Amygdala (tissue), 56 donors: ENCODE data around the gene FAM83E.
"Not testable (repeated sequence)": the region's sequence is repeated elsewhere in the genome, so short reads cannot be mapped to it uniquely, and the experiment has no call there.

ENCODE experiments used
- DNase-seq, 56 donors: peaks; one replicate each; lab custom pipeline; 2025; lab: John Stamatoyannopoulos, UW

The FAM83E gene

DNA sequence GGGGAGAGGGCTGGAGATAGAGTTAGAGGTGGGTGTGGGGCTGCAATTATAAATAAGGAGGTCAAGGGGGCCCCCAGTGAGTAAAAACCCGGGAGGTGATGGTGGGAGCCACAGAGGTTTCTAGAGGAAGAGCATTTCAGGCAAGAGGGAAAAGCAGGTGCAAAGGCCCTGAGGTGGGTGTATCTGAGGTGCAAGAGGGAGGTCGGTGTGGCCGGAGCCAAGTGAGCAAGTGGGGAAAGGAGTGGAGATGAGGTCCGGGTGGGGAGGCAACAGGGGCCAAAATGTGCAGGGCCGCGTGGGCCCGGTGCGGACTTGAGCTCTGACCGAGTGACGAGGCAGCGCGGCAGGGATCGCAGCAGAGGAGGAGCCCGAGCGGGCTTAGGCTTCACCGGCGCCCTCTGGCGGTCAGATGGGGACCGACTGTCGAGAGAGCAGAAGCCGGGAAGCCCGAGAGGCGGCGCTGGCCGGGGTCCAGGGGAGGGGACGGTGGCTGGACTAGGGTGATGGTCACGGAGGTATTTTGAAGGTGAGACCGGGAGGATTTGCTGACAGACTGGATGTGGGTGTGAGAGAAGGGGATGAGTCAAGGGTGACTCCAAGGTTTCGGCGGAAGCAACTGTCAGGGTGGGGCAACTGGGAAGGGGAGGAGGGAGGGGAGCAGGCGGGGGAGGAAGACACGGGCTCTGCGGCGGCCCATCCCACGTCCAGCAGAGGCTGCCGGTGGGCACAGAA is 26.0 kb downstream of the FAM83E start:
- DNase-seq, result peak in 54 of 56 donors; percentile 9 to 96 (median 64)

DNA sequence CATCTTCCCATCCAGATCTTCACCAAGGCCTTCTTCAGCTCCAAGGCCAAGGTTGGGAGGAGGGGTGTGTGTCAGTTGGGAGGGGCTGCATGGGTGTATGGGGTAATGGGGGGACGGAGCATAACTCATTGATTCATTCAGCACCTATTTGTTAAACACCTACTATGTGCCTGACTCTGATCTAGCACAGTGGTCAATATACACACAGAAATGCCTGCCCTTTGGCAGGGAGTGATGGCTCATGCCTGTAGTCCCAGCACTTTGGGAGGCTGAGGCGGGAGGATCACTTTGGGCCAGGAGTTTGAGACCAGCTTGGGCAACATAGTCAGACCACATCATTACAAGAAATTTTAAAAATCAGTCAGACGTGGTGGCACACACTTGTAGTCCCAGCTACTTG is 27.5 kb downstream of the FAM83E start:
- no peak for DNase-seq

DNA sequence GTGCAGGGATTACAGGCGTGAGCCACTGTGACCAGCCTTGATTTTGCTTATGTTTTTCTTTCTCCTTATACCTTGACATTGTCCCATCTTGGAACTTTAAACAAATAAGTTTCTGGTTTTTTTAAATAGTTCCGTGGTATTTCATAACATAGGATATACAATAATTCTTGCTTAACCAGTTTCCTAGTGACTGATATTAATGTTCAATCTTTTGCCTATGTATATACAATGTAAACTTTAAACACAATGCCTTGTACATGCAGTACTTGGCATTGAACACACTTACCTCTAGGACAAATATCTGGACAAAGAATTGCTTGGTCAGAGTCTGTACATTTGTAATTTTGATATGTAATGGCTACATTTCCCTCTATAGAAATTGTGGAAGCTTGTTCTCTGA is 32.7 kb downstream of the FAM83E start:
- no peak for DNase-seq

DNA sequence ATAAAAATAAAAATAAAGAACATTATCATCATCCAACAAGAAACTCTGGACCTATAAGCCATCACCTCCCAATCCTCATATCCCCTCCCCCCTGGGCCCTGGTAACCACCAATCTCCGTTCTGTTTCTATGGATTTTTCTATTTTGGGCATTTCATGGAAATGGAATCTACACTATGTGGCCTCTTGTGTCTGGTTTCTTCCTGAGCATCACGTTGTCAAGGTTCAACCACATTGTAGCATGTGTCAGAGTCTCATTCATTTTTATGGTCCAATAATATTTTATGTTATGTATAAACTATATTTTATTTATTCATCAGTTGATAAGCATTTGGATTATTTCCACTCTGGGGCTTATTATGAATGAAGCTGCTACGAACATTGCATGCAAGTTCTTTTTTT is 36.0 kb downstream of the FAM83E start:
- no peak for DNase-seq

DNA sequence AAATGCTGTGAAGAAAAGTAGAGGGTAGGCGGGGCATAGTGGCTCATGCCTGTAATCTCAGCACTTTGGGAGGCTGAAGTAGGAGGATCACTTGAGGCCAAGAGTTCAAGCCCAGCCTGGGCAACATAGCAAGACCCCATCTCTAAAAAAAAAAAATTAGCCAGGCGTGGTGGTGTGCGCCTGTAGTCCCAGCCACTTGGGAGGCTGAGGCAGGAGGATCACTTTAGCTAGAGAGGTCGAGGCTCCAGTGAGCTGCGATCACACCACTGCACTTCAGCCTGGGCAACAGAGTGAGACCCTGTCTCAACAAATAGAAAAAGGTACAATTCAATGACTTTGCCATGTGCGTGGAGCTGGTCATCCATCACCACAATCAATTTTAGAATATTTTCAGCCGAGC is 37.0 kb downstream of the FAM83E start:
- not testable (repeated sequence) for DNase-seq

DNA sequence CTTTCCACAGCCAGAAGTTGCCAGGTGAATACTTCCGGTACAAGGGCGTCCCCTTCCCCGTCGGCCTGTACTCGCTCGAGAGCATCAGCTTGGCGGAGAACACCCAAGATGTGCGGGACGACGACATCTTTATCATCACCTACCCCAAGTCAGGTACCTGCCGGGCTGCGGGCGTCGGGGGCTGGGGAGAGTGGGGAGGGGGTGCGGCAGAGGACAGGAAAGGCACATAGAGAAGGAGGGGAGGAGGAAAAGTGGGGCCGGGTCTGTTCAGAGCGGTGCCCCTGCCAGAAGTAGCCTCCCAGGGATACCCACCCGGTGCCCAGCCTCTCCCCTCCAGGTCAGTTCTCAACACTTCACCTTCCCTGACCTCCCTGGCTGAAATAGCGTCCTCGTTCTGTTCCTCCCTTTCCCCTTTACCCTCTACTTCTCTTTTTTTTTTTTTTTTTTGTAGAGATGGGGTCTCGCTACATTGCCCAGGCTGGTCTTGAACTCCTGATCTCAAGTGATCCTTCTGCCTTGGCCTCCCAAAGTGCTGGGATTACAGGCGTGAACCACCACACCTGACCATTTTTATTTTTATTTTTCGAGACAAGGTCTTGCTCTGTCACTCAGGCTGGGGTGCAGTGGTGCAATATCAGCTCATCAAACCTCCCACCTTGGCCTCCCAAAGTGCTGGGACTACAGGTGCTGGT is 38.8 kb downstream of the FAM83E start:
- DNase-seq, result no peak

DNA sequence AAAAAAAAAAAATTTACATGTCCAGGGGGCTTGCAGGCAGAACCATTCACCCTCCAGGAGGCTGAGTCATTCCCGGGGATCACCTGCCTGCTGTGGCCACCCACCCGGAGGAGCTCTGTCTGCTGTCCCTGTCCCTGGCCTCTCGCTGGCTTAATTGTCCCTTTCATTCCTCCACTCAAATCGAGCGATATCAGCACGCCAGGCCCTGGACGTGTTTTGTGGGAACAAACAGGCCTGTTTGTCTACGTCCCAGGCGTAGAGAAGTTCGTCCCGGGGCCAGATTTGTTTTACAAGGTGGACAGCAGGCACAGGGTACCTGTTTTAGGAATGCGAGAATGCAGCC is 41.7 kb downstream of the FAM83E start:
- no peak for DNase-seq

DNA sequence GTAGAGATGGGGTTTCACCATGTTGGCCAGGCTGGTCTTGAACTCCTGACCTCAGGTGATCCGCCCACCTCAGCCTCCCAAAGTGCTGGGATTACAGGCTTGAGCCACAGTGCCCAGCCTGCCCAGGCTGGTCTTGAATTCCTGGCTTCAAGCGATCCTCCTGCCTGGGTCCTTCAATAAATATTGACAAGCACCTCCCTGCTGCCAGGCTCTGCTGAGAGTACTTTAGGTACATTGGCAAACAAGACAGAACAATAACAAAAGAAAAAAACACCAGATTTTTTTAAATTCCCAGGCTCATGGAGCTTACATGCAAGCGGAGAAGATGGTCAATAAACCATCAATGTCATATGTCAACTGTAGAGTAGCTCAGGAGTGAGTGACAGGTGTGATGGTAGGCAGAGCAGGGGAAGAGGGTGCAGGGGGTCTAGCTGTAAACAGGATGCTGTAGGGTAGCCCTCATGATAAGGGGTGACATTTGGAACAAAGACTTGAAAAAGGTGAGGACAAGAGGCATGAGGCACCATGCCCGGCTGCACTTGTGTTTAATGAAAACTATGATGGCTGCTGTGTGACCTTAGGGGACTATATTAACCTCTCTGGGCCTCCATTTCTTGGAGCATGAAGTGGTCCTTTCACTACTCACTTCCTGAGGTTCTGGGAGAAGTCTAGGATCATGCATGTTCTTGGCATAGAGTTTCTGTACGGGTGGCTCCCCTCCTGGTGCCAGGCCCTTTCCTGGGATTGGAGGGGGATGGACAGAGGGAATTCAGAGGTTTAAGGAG is 43.3 kb downstream of the FAM83E start:
- no peak for DNase-seq

DNA sequence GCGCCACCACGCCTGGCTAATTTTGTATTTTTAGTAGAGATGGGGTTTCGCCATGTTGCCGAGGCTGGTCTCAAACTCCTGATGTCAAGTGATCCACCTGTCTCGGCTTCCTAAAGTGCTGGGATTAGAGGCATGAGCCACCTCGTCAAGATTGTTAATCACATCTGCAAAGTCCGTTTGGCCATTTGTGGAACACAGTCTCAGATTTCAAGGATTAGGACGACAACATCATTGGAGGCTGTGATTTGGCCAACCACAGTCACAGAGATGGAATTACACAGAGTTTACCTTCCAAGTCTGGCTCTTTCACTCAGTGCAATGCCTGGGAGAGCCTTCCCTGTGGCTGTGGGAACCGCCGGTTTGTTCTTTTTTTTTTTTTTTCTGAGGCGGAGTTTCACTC is 45.1 kb downstream of the FAM83E start:
- DNase-seq, result no peak

DNA sequence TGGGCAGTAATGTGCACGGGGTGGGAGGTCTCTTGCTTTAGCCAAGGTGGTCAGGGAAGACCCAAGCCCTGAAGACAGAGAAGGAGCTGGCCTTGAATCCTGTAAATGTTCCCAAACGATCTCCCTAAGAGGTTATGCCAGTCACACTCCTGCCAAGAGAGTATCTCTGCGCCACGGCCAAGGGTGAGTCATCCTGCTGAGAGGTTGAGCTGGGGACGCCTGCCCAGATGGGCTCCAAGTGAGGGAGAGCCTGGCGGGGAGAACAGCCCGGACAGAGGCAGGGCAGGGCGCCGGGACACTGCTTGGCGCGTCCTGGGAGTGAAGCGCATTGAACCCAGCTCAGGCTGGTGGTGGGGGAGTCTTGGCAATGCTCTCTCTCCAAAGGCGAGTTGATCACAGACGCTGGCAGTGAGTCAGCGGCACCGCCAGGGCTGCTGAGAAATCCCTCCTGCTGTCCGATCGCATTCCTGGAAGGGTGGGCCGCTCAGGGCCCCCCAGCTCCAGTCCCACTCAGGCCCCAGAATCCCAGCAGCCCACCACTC is 46.5 kb downstream of the FAM83E start:
- DNase-seq, result peak in 43 of 56 donors; percentile 2 to 74 (median 29)

DNA sequence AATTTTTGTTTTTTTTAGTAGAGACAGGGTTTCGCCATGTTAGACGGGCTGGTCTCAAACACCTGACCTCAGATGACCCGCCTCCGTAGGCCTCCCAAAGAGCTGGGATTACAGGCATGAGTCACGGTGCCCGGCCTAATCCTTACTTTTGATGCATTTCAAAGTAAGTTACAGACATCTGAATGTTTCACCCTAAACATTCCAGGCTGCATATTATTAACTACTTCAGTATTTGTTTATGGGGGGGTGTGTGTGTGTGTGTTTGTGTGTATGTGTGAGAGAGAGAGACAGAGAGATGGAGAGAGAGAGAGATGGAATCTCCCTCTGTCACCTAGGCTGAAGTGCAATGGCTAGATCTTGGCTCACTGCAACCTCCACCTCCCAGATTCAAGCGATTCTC is 49.8 kb downstream of the FAM83E start:
- DNase-seq, result no peak
